Central memory CD8-positive, alpha-beta T cell (primary cell): ENCODE data around the gene ETV3L.

ENCODE experiments used
- ATAC-seq: fragments of 150-1000 bp; cut with Tn5 transposase; replicated peaks from 2 replicates; pipeline ENCODE4 v1.10.0; 2022; ENCODE audit warnings: mild to moderate bottlenecking, moderate FRiP score, moderate number of reproducible peaks; ENCODE audit not compliant: poor library complexity, severe bottlenecking; ENCODE audit errors: extremely low read depth
- DNase-seq, 2 donors: peaks; one replicate each; pipeline ENCODE4 v3.0.0; 2021; ENCODE audit warnings: low spot score in 2 of 2
- H3K27ac Mint-ChIP-seq: one replicate; pipeline ENCODE4 v1.8.0; 2022; ENCODE audit warnings: low read depth, mild to moderate bottlenecking, moderate library complexity, mixed read lengths
- H3K27me3 Mint-ChIP-seq: one replicate; pipeline ENCODE4 v1.8.0; 2022; ENCODE audit warnings: mixed read lengths
- H3K36me3 Mint-ChIP-seq: one replicate; pipeline ENCODE4 v1.8.0; 2022; ENCODE audit warnings: mild to moderate bottlenecking, moderate library complexity, mixed read lengths; ENCODE audit not compliant: insufficient read depth
- H3K4me1 Mint-ChIP-seq: one replicate; pipeline ENCODE4 v1.8.0; 2022; ENCODE audit warnings: mixed read lengths
- H3K4me3 Mint-ChIP-seq: one replicate; pipeline ENCODE4 v1.8.0; 2022; ENCODE audit warnings: mild to moderate bottlenecking, moderate library complexity, mixed read lengths
- H3K9me3 Mint-ChIP-seq: one replicate; pipeline ENCODE4 v1.8.0; 2022; ENCODE audit warnings: mixed read lengths

The ETV3L gene

GRCh38 chr1:157117527-157118057 lies 18.0 kb upstream of the ETV3L start:
- no peaks in the 10 kb centered on the region for H3K9me3 Mint-ChIP-seq
- H3K27me3 Mint-ChIP-seq = peaks cover 2% of the 10 kb centered on the region
- H3K4me1 Mint-ChIP-seq = peaks cover 14% of the 10 kb centered on the region
- peaks cover 9% of the 10 kb centered on the region for H3K36me3 Mint-ChIP-seq
- no peak for ATAC-seq
- H3K4me3 Mint-ChIP-seq = no peak overlapping the region
- no peak for DNase-seq
- no peak overlapping the region for H3K27ac Mint-ChIP-seq

GRCh38 chr1:157116737-157117103 lies 17.1 kb upstream of the ETV3L start:
- ATAC-seq (no peak), DNase-seq (no peak)
- Mint-ChIP-seq H3K4me3 (no peak overlapping the region), H3K4me1 (peaks cover 13% of the 10 kb centered on the region), H3K36me3 (peaks cover 7% of the 10 kb centered on the region), H3K27ac (no peak overlapping the region), H3K9me3 (no peaks in the 10 kb centered on the region), H3K27me3 (peaks cover 11% of the 10 kb centered on the region)

GRCh38 chr1:157115851-157116736 lies 16.5 kb upstream of the ETV3L start:
- Mint-ChIP-seq H3K27ac (no peak overlapping the region), H3K4me3 (no peak overlapping the region), H3K27me3 (peaks cover 17% of the 10 kb centered on the region), H3K36me3 (peaks cover 7% of the 10 kb centered on the region), H3K4me1 (peaks cover 9% of the 10 kb centered on the region), H3K9me3 (no peaks in the 10 kb centered on the region)
- ATAC-seq (no peak), DNase-seq (no peak)

- ATAC-seq (no peak), DNase-seq (no peak)
- Mint-ChIP-seq H3K4me3 (no peak overlapping the region), H3K9me3 (no peaks in the 10 kb centered on the region), H3K4me1 (peaks cover 6% of the 10 kb centered on the region), H3K36me3 (peaks cover 6% of the 10 kb centered on the region), H3K27ac (no peak overlapping the region), H3K27me3 (peaks cover 21% of the 10 kb centered on the region)
These were observed 15.8 kb upstream of the ETV3L start for GRCh38 chr1:157115429-157115838.

GRCh38 chr1:157114183-157115121 lies 14.8 kb upstream of the ETV3L start:
- ATAC-seq (no peak), DNase-seq (no peak)
- Mint-ChIP-seq H3K9me3 (no peaks in the 10 kb centered on the region), H3K36me3 (peaks cover 3% of the 10 kb centered on the region), H3K27me3 (peaks cover 28% of the 10 kb centered on the region), H3K4me1 (no peaks in the 10 kb centered on the region), H3K4me3 (no peak overlapping the region), H3K27ac (no peak overlapping the region)

GRCh38 chr1:157113631-157114030 lies 14.0 kb upstream of the ETV3L start:
- ATAC-seq (no peak), DNase-seq (no peak)
- Mint-ChIP-seq H3K36me3 (peaks cover 4% of the 10 kb centered on the region), H3K9me3 (no peaks in the 10 kb centered on the region), H3K4me1 (no peaks in the 10 kb centered on the region), H3K27ac (no peak overlapping the region), H3K4me3 (no peak overlapping the region), H3K27me3 (peaks cover 36% of the 10 kb centered on the region)

GRCh38 chr1:157113106-157113505 lies 13.5 kb upstream of the ETV3L start:
- Mint-ChIP-seq H3K9me3 (no peaks in the 10 kb centered on the region), H3K4me1 (no peaks in the 10 kb centered on the region), H3K27me3 (peaks cover 42% of the 10 kb centered on the region), H3K36me3 (peaks cover 4% of the 10 kb centered on the region), H3K4me3 (no peak overlapping the region), H3K27ac (no peak overlapping the region)
- ATAC-seq = no peak
- no peak for DNase-seq

- DNase-seq = no peak
- no peak for ATAC-seq
- Mint-ChIP-seq H3K36me3 (peaks cover 4% of the 10 kb centered on the region), H3K27ac (no peak overlapping the region), H3K4me1 (no peaks in the 10 kb centered on the region), H3K9me3 (no peaks in the 10 kb centered on the region), H3K4me3 (no peak overlapping the region), H3K27me3 (peaks cover 49% of the 10 kb centered on the region)
These were observed 12.7 kb upstream of the ETV3L start for GRCh38 chr1:157112186-157112867.

GRCh38 chr1:157111396-157112165 lies 12.0 kb upstream of the ETV3L start:
- Mint-ChIP-seq H3K27ac (no peak overlapping the region), H3K9me3 (no peaks in the 10 kb centered on the region), H3K27me3 (peaks cover 57% of the 10 kb centered on the region), H3K4me3 (no peak overlapping the region), H3K4me1 (peaks cover under 1% of the 10 kb centered on the region), H3K36me3 (peaks cover 3% of the 10 kb centered on the region)
- no peak for DNase-seq
- ATAC-seq = no peak

- Mint-ChIP-seq H3K9me3 (no peaks in the 10 kb centered on the region), H3K4me1 (peaks cover 9% of the 10 kb centered on the region), H3K27ac (no peak overlapping the region), H3K27me3 (peaks cover 66% of the 10 kb centered on the region), H3K36me3 (peaks cover 1% of the 10 kb centered on the region), H3K4me3 (no peak overlapping the region)
- DNase-seq = no peak
- ATAC-seq = no peak
These were observed 11.1 kb upstream of the ETV3L start for GRCh38 chr1:157110686-157111085.

- DNase-seq = no peak
- Mint-ChIP-seq H3K4me3 (no peak overlapping the region), H3K27me3 (peaks cover 71% of the 10 kb centered on the region), H3K9me3 (no peaks in the 10 kb centered on the region), H3K4me1 (peaks cover 9% of the 10 kb centered on the region), H3K36me3 (peaks cover 1% of the 10 kb centered on the region), H3K27ac (no peak overlapping the region)
- no peak for ATAC-seq
These were observed 10.4 kb upstream of the ETV3L start for GRCh38 chr1:157110003-157110402.
